Measurements from ENCODE around the gene NAGS.

GRCh38 chr17:43966276-43966675 lies 38.1 kb upstream of the NAGS start:
- TF ChIP-seq CTCF (IDR thresholded peaks at IDR 0.05) (no peak), POLR2A (IDR thresholded peaks at IDR 0.05) (no peak)

All from body of pancreas (tissue), 4 donors.